ENCODE measurements around the gene CDC42EP5.

- no peak for TF ChIP-seq POLR2AphosphoS5 (IDR thresholded peaks at IDR 0.05; ENCODE audit: low read depth, low read length)
- no peak for TF ChIP-seq POLR2A (IDR thresholded peaks at IDR 0.05; ENCODE audit: low read depth, low read length)
- no peak for TF ChIP-seq TAF1 (IDR thresholded peaks at IDR 0.05; ENCODE audit: low read depth, low read length)
These were observed 7.0 kb upstream of the CDC42EP5 start for GRCh38 chr19:54480051-54480450.

Data from GM12891 (cell line).